H1 (cell line): ENCODE measurements around the gene SCGB3A1. TPM values are rescaled to one million over a fixed set of nuclear protein-coding genes. Genes with fewer than 3 reads are reported as not detected.

ENCODE experiments used
- BACH1 ChIP-seq: IDR thresholded peaks from 2 replicates; pipeline ENCODE4 v1.6.1; 2012; ENCODE audit warnings: low read length, improper control_type of control experiment
- CHD2 ChIP-seq: IDR thresholded peaks from 2 replicates; pipeline ENCODE4 v1.6.1; 2012; ENCODE audit warnings: low read length, improper control_type of control experiment
- EZH2 ChIP-seq: fragments of 200-600 bp; sonication (generic); IDR thresholded peaks from 2 replicates; pipeline ENCODE4 v1.7.1; 2012; ENCODE audit warnings: low read depth, mild to moderate bottlenecking, moderate library complexity, low read length, inconsistent platforms; ENCODE audit not compliant: severe bottlenecking
- KDM1A ChIP-seq: fragments of 200-600, 300-600 bp; sonication (generic); IDR thresholded peaks from 2 replicates; pipeline ENCODE4 v1.7.1; 2016; ENCODE audit warnings: mild to moderate bottlenecking, low read length, borderline replicate concordance
- POLR2AphosphoS5 ChIP-seq: IDR thresholded peaks from 2 replicates; pipeline ENCODE4 v1.6.1; 2011; ENCODE audit warnings: low read depth, low read length
- TAF1 ChIP-seq: IDR thresholded peaks from 2 replicates; pipeline ENCODE4 v1.6.1; 2011; ENCODE audit warnings: mild to moderate bottlenecking, low read depth, low read length
- polyA plus RNA-seq, 7 experiments: library from polyadenylated mRNA; depleted of rRNA in 3 of 7; stranded (reverse) in 5 of 7; unstranded in 2 of 7; fragments of >200 nt in 5 of 7; fragments of 200-250 nt in 2 of 7; gene quantifications; 1 replicate in 5 of 7; 2 replicates in 1 of 7; 4 replicates in 1 of 7; pipeline versions ENCODE4 v1.2.1 to v1.2.3, GENCODE V29; 2011 to 2013; ENCODE audit warnings: missing spikeins in 2 of 7, mixed read lengths in 2 of 7
- total RNA-seq: library from RNA; stranded (reverse); fragmentation: NEBNext Ultra II Directional; extraction: Animal tissue kit (Norgen Biotek cat#: 25700); gene quantifications from 2 replicates; pipeline ENCODE4 v1.2.1, GENCODE V29; 2021
- TF ChIP-seq, protein P1 (sequence below): IDR thresholded peaks from 2 replicates; pipeline ENCODE4 v1.6.1; 2012; ENCODE audit warnings: low read length, inconsistent platforms

SCGB3A1 gene
- total and polyA plus RNA-seq, 2 of the 8 experiments (the other 6 are each of a cell fraction or from before 2014, with no cell fraction given): 0.20 TPM; not detected in 1

DNA sequence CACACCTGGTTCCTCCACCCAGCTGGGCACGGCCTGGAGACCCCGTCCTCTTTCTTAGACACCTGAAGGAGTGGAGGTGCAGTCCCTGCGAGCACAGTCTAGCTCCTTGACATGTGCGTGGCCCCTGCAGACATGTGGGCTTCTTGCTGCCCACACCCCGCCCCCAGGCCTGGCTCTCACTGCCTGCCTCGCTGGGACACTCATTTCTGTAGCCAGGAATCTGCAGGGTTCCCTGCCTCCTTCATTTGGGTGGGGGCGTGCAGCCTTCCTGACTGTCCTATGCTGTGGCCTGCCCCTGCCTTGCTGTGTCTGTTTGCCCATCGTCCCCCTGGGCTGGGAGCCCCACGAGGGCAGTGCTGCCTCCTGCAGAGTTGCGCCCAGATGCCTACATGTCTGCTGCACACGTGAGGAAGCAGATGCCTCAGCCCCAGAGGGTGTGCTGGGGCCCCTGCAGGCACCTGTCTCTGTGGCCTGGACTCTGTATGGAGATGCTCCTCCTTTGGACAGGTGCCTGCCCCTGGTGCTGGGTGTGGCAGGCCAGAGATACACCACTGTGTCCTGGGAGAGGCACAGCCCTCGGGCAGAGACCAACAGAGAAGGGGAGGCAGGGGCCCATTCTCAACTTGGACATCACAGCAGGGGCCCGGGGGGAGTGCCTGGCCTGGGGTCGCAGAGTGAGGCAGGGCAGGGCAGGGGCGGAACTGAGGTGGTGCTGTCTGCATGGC, 35.5 kb upstream of the SCGB3A1 start (continued):
- TF ChIP-seq CHD2: no peak
- TF ChIP-seq, protein P1, sequence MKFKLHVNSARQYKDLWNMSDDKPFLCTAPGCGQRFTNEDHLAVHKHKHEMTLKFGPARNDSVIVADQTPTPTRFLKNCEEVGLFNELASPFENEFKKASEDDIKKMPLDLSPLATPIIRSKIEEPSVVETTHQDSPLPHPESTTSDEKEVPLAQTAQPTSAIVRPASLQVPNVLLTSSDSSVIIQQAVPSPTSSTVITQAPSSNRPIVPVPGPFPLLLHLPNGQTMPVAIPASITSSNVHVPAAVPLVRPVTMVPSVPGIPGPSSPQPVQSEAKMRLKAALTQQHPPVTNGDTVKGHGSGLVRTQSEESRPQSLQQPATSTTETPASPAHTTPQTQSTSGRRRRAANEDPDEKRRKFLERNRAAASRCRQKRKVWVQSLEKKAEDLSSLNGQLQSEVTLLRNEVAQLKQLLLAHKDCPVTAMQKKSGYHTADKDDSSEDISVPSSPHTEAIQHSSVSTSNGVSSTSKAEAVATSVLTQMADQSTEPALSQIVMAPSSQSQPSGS: no peak
- TF ChIP-seq EZH2: no peak
- TF ChIP-seq KDM1A: no peak
- no peak for TF ChIP-seq BACH1
- TF ChIP-seq TAF1: no peak
- no peak for TF ChIP-seq POLR2AphosphoS5
- TF ChIP-seq, all 59 proteins: peak for 0
